NCI-H2081 (cell line): ENCODE results near the gene NPFF.
"Not testable (repeated sequence)": the region's sequence is repeated elsewhere in the genome, so short reads cannot be mapped to it uniquely, and the experiment has no call there.

Experiments used
- DNase-seq, 2 experiments: peaks; one replicate each; lab custom pipeline; 2025; lab: John Stamatoyannopoulos, UW

The NPFF gene, protein sequence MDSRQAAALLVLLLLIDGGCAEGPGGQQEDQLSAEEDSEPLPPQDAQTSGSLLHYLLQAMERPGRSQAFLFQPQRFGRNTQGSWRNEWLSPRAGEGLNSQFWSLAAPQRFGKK

DNA sequence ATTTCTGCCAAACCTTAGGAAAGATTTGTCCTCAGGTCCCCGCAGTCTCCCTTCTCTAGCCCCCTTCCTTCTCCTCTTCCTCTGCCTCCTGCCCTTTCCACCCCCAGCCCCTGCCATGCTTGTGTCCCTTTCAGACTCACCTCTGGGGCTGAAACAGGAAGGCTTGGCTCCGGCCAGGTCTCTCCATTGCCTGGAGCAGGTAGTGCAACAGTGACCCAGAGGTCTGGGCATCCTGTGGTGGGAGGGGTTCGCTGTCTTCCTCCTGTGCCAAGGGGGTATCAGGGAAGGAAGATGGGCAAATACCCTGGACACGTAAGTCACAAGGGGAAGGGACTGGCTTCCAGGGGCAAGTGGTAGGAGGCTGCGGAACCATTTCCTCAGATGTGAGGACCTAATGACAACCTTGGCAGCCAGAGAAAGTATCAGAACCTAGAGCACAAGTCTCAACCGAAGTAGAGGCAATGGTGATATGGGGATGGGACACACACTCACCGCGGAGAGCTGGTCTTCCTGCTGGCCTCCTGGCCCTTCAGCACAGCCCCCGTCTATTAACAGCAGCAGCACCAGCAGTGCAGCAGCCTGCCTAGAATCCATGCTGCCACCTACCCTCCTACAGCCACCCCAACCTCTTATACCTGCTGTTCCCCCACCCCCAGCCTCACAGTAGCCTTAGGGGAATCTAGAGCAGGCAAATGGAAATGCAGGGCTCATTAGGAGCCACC is at the start of gene NPFF:
Gene NPFF (minus strand): TSS at position 604 of the 722 bp plus-strand sequence. CDS start 10 bp downstream, at position 594.
- no peak for DNase-seq

DNA sequence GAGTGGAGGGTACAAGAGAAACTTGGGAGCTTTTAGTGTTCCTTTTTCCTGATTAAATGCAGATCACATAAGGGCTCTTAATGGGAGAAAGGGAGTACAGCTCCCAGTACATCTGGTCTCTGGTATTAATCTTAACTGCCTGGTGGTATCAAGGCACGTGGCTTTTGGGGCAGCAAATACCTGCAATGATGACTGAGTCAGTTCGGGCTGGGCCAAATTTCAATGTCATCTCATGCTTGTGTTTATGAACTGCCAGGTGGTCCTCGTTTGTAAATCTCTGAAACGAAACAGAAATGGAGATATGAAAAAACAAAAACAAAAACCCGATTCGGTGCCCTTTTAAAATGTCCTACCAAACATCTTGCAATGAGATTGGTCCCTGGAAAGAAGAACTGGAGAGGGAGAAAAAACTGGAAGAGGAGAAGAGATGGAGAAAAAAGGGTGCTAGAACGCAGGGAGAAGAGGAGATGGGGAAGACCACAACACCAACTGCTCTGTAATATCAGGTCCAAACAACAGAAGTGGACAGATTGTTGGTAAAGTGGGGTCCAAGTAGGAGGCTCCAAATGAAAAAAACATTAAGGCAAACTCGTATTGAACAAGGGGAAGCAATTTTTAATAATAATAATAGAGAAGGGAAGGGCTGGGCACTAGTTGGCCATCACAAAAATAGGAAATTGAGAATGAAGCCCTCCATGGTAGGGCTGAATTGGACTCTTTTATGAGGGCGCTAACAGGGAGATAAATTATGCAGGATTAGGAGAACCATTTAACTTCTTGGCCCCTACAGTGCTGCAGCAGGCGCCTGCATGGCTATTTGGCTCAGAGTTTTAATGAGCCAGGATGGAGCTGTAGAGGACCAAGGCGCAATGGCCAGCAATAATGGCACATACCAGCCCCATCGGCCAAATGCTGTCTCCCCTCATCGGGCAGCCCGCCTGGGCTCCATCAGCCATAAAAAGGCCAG is 45.4 kb upstream of the NPFF start:
- DNase-seq, result no peak

DNA sequence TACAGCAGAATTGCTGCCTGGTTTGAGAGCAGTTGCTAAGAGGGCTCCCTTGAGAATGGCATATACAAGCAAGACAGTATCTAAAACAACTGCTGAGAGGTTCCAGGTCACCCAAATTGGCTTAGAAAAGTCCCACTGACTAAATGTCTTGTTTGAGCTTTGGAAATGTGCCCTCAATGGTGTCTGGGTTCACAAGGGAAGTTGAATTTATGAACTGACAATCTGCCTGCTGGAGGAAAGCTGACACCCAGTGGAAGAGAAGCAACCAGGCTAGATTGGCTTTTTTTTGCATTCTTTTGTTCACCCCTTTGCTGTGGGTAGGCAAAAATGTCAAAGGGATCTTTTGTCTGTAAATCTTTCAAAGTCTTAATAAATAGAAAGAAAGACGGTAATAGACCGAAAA is 44.6 kb upstream of the NPFF start:
- DNase-seq, result no peak

DNA sequence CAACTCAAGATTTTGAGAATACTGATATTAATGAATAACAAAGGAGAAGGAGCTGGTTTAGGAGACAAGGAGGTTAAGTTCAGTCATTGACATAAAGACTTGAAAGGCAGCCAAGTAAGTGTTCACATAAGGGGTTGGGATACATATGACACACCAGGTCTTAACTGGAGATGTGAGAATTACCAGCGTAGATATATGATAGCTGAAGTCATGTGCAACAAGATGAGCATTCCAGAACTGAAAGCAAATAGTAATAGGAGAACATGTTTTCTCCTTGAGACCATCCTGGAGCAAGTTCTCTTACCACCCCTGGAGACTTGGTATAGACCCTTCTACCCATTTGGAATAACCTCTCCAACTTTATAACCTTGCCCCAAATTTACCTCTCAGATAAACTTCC is 43.3 kb upstream of the NPFF start:
- no peak for DNase-seq

DNA sequence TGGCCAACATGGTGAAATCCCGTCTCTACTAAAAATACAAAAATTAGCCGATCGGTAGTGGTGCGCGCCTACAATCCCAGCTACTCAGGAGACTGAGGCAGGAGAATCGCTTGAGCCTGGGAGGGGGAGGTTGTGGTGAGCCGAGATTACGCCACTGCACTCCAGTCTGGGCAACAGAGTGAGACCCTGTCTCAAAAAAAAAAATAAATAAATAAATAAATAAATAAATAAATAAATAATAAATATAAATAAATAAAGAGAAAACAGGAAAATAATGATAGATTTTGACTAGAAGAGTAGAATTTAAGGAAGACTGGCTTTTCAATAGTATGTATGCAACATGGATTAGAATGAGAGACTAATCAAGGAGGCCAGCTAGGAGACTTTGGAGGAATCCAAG is 42.8 kb upstream of the NPFF start:
- DNase-seq, result not testable (repeated sequence)

DNA sequence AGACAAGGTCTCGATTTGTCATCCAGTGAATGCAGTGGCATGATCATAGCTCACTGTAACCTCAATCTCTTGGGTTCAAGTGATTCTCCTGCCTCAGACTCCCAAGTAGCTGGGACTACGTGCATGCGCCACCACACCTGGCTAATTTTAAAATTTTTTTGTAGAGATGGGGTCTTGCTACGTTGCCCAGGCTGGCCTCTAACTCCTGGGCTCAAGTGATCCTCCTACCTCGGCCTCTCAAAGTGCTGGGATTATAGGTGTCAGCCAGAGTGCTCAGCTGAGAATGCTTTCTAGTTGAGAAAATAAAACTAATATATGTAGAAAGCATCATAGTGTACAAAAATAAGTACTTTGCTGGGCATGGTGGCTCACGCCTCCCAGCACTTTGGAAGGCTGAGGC is 41.1 kb upstream of the NPFF start:
- DNase-seq, result not testable (repeated sequence)

DNA sequence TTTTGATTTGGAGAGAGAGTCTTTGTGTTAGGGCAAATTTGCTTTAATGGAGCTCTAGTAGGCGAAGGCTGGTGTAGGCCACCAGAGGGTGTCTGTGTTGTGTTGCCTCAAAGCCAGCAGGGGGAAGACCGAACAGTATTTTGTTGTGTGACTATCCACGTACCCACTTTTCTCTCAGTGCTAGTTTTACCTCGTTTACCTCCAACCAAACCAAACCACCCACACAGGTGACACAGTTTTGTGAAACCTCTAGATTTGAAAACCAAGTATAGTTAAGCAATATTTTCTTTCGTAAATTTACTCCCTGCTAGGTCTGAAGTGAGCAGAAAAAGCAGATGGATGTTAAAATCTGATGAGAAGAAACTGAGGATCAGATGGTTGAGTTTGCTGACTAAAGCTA is 36.3 kb upstream of the NPFF start:
- DNase-seq, result peak; percentile 45 to 77

DNA sequence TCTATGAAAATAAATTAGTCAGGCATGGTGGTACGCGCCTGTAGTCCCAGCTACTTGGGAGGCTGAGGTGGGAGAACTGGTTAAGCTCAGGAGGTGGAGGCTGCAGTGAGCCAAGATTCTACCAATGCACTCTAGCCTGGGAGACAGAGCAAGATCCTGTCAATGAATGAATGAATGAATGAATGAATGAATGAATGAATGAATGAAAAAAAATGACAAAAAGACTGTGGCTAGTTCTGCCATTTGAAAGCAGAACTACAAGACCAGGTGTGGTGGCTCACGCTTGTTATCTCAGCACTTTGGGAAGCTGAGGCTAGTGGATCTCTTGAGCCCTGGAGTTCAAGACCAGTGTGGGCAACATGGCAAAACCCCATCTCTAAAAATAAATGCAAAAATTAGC is 32.2 kb upstream of the NPFF start:
- no peak for DNase-seq

DNA sequence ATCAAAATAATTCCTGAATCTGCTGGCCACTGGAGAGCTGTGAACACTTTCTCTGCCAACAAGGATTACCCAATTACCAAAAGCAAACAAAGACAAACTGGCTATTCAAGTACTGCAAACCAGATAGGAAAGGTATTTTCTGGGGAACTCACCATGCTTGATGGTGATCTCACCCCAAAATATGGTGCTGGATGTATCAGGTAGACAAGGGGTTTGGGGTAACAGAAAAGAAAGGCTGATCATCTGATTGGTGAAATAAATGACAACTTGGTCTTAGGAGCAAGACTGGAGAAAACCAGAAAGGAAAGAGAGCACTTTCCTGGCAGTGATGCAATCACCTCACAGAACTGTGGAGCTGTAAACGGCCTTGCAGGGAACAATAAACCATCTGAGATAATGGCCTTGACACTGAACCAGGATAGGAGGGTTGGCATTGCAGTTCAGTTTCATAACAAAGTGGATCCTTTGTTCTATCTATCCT is 31.0 kb upstream of the NPFF start:
- peak; percentile 23 to 70 for DNase-seq

DNA sequence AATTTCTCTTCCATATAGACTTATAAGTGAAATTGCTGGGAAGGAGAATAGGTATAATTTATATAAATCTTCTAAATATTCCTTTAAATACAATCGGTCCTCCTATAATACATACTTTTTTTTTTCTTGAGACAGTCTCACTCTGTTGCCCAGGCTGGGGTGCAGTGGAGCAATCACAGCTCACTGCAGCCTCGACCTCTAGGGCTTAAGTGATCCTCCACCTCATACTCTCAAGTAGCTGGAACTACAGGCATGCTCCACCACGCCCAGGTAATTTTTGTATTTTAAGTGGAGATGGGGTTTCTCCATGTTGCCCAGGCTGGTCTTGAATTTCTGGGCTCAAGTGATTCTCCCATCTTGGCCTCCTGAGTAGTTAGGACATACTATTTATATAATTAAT is 29.7 kb upstream of the NPFF start:
- DNase-seq, result no peak

DNA sequence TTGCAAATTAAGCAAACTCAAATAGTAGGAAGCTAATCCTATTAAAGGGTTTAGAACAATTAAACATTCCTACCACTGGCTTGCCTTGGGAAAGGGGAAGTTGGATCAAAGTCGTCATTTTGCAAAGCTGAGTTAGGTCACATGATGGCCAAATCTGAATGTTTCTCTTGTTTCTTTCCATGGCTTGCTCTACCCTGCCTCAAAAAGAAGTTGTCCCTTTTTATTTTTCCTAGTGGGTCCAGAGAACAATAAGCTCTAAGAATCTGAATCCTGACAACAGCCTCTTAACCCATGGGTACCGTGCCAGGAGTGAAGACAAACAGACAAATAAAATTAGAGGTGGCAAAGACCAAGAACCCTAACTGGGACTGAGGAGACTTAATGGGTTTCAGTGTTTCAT is 26.2 kb upstream of the NPFF start:
- DNase-seq, result no peak

DNA sequence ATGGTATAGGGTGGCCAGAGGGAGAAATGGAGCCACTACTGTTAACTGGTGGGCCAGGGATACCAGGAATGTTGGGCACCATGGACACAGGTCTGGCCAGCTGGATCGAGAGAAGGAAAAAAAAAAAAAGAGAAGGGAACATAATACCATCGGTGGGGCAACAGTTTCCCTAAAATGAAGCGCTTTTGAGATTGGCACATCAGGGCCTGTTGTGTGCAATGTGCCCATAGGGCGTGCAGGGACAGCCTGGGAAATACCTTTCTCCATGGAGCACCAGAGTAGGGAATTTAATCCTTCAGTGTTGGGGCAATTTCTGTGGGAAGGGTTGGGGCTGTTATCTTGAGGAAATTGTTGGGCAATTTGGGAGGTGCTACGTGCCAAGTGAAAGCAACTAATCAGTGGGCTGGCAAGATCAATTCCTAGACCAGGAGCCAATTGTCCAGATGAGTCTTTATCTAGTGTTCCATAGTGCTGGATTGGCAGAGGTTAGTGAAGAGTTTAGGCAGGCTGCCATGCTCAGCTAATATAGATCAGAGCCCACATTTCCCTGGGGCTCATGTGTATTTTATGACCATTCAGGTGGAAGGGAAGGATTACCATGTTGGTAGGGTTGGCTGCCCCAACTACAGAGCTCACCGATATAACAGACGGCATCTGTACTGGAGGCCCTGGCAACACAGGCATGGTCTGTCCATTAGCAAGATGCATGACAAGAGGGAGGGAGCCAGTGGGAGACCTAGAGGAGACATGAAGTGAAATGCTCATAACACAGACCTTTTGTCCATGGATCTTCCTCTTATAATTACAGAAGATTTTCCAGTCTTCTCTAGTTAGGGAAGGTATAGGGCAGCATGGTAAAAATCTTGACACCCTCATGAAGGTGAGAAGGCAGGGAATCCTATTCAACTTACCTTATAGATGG is 25.5 kb upstream of the NPFF start:
- no peak for DNase-seq

DNA sequence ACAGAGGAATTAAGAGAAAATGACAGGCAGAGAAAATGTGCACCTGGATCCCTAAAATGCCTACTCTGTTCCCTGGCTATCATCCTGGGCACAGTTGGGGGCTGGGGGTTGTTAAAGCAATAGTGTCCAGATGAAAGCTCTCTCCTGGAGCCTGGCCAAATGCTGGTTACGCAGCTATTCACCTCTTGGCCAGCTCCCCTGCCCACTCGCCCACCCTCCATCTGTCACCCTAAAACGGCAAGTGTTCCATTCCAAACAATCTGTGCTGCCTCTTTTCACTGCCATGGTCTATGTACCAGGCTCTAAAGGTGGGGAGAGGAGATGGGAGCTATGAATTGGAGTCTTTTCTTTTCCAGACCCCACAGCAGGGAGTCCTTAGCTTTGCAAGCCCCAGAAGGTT is 24.7 kb upstream of the NPFF start:
- peak; percentile 40 to 61 for DNase-seq

DNA sequence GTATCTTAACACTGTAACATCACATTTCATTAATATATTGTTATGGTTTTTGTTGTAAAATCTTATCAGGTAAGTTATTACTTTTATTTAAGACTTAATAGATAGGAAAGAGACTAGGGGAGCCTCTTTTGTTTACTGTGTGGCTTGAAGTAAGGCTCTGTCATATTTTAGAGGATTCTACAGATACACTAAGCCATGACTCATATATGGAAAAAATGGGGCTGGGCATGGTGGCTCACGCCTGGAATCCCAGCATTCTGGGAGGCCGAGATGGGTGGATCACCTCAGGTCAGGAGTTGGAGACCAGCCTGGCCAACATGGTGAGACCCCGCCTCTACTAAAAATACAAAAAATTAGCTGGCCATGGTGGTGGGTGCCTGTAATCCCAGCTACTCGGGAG is 23.6 kb upstream of the NPFF start:
- DNase-seq, result no peak

DNA sequence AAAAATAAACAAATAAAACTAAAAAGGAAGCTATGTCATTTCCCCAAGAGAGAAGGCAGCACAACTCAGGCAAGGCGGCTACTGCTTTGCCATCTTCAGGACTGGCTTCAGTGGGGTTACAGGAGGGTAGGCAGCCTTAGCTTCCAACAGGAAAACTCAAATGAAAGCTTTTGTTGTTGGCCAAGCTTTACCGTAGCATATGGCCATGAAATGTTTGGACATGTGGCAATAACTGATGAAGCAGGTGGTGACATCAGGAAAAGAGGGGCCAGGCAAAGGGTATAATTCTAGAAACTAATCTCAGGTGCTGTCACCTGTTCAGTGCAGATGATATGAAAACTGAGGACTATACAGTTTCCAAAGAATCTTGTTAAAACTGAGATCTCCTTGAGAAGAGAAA is 22.8 kb upstream of the NPFF start:
- no peak for DNase-seq

DNA sequence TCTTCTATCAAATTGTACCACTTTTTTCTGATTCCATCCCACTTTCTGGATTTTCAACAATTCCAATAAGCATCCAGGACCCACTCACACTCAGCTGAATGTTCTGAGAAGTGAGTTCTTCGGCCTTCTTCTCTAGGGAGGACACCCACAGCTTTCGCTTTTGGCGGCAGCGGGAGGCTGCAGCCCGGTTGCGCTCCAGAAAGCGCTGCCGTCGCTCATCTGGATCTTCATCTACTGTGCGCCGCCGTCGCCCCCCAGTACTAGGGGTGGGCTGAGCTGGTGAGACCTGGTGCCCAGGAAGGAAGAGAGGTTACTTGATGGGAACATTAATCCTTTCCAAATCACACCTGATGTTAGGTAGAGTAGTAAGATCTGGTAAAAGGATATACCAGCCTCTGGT is 17.2 kb upstream of the NPFF start:
- DNase-seq, result no peak

DNA sequence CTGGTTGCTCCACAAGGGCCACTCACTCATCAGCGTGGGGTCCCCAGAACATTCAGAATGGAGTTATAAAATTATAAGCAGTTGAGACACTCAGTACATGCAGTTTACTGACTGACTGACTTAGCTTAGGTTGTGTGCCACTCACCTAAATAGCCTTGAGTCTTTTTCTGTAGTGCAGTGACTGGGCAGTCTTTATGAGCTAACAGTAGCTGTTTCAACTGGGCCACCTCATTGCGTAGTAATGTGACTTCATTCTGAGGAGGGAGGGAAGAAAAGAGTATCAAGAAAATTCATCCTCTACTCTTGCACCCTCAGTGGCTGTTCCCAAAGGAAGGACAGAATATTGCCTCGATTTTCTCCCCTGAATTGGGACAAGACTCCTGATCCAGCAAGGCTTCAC is 15.8 kb upstream of the NPFF start:
- DNase-seq, result no peak

DNA sequence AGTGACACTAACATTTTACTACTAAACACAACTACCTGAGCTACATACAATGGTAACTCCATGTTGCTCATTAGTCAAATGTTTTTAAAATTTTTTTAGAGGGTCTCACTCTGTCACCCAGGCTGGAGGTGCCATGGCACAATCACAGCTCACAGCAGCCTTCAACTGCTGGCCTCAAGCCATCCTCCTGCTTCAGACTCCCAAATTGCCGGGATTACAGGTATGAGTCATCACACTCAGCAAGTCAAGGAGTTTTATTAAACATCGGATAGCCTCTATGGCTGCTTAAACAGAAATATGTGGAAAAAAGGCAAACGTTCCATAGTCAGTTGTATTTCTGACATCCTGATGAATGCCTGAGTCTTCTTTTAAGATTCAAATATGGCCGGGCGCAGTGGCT is 11.1 kb upstream of the NPFF start:
- no peak for DNase-seq

DNA sequence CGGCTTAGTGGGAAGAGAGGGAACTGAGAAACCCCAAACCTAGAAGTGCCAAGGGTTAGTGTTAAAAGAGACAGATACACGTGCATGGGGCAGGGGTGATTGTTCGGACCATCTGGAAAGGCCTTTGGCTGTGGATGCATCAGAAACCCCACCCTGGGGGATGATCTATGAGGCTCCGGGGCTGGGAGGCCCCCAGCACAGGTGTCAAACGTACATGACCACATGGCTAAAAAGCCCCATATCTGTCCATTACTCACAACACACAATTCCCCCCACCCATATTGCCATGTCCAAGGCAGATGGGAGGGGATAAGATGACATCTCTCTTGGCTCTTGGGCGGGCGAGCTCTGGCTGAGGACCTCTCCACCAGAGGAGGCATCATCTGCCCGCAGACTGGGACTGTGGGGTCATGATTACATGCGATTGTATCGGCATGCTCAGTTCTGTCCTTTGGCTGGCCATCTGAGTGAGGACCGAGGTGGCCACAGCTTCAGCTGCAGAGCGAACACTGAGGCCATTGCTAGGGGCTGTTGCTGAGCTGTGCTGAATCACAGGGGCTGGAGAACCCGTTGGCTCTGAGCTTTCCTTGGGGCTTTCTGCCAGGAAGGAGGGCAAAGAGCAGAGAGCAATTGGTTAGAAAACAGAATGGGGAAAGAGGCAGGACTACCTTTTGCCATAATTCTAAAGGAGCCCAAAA is 9.6 kb upstream of the NPFF start:
- DNase-seq, result no peak

DNA sequence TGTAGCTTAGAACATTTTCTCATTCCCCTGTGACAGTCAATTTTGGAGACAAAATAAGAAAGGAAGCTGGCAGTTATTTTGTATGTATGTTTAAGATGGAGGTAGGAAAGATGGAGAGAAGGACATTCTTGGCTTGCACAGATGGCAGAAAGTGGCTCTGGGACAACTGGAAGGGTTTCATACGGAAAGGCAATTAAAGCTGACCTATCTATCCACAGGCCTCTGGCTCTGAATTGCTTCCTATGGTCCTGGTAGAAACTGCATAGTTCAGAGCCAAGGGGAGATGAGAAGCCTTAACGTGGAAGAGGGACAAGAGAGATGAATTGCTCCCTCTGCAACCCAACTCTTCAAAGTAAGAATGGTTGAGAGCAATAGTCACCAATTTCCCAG is 8.0 kb upstream of the NPFF start:
- no peak for DNase-seq

DNA sequence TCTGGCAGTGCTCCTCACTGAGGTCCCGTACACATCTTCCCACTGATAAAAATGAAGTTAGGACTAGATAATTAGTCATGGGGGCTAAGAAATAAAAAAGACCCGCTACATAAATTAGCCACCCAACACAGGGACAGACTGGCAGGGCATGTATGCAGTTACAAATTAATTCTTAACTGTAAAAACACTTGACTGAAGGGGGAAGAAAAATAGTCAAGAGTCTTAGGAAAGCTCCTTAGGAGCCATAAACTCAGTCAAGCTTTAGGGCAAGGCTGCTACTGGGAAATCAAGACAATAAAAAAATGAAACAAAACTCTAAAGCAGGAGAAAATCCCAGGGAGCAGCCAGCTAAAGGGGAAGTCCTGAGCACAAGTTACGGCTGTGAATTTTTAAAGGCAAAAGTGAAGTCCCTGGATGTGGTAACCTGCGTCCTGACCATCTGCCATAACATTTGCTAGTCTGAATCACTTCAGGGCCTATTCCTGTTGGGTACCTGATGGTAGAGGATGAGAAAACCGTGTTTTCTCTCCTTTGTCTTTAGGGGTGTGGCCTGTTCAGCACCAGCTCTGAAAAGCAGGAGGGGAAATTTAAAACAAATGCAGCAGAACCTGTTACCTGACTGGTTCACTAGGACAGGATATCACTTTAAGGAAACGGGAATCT is 7.5 kb upstream of the NPFF start:
- DNase-seq, result no peak
